ENCODE data around the gene ZNF438.
"Not testable (repeated sequence)": the region's sequence is repeated elsewhere in the genome, so short reads cannot be mapped to it uniquely, and the experiment has no call there.

ZNF438 gene

GRCh38 chr10:30935078-30935477 is 96.6 kb downstream of the ZNF438 start:
- DNase-seq (ENCODE audit: low read depth in 2 of 2), result no peak

GRCh38 chr10:30931094-30931493 is 100.6 kb downstream of the ZNF438 start:
- DNase-seq (ENCODE audit: low read depth in 2 of 2), result no peak

GRCh38 chr10:30929901-30930520 is 101.7 kb downstream of the ZNF438 start:
- DNase-seq (ENCODE audit: low read depth in 2 of 2), result no peak

GRCh38 chr10:30929311-30929729 is 102.3 kb downstream of the ZNF438 start:
- not testable (repeated sequence) for DNase-seq (ENCODE audit: low read depth in 2 of 2)

- DNase-seq (ENCODE audit: low read depth in 2 of 2), result no peak
Measured at GRCh38 chr10:30928742-30929141, 102.9 kb downstream of the ZNF438 start.

GRCh38 chr10:30918651-30919050 is 113.0 kb downstream of the ZNF438 start:
- no peak for DNase-seq (ENCODE audit: low read depth in 2 of 2)

GRCh38 chr10:30917789-30918188 is 113.9 kb downstream of the ZNF438 start:
- no peak for DNase-seq (ENCODE audit: low read depth in 2 of 2)

- DNase-seq (ENCODE audit: low read depth in 2 of 2), result no peak
Measured at GRCh38 chr10:30917067-30917466, 114.6 kb downstream of the ZNF438 start.

- no peak for DNase-seq (ENCODE audit: low read depth in 2 of 2)
Measured at GRCh38 chr10:30915146-30915545, 116.5 kb downstream of the ZNF438 start.

- DNase-seq (ENCODE audit: low read depth in 2 of 2), result no peak
Measured at GRCh38 chr10:30911303-30911863, 120.3 kb downstream of the ZNF438 start.

- no peak for DNase-seq (ENCODE audit: low read depth in 2 of 2)
Measured at GRCh38 chr10:30903397-30904138, 128.1 kb downstream of the ZNF438 start.

- no peak for DNase-seq (ENCODE audit: low read depth in 2 of 2)
Measured at GRCh38 chr10:30902621-30903396, 128.9 kb downstream of the ZNF438 start.

- DNase-seq (ENCODE audit: low read depth in 2 of 2), result not testable (repeated sequence)
Measured at GRCh38 chr10:30901487-30901886, 130.2 kb downstream of the ZNF438 start.

- no peak for DNase-seq (ENCODE audit: low read depth in 2 of 2)
Measured at GRCh38 chr10:30898964-30899363, 132.7 kb downstream of the ZNF438 start.

GRCh38 chr10:30897547-30897946 is 134.1 kb downstream of the ZNF438 start:
- no peak for DNase-seq (ENCODE audit: low read depth in 2 of 2)

- DNase-seq (ENCODE audit: low read depth in 2 of 2), result no peak
Measured at GRCh38 chr10:30897048-30897447, 134.6 kb downstream of the ZNF438 start.

- no peak for DNase-seq (ENCODE audit: low read depth in 2 of 2)
Measured at GRCh38 chr10:30894221-30894620, 137.4 kb downstream of the ZNF438 start.

GRCh38 chr10:30893208-30893607 is 138.5 kb downstream of the ZNF438 start:
- DNase-seq (ENCODE audit: low read depth in 2 of 2), result no peak

- DNase-seq (ENCODE audit: low read depth in 2 of 2), result no peak
Measured at GRCh38 chr10:30887839-30888238, 143.8 kb downstream of the ZNF438 start.

GRCh38 chr10:30885423-30885822 is 146.2 kb downstream of the ZNF438 start:
- DNase-seq (ENCODE audit: low read depth in 2 of 2), result no peak

GRCh38 chr10:30883751-30884150 is 147.9 kb downstream of the ZNF438 start:
- no peak for DNase-seq (ENCODE audit: low read depth in 2 of 2)

- no peak for DNase-seq (ENCODE audit: low read depth in 2 of 2)
Measured at GRCh38 chr10:30883116-30883515, 148.5 kb downstream of the ZNF438 start.
